ENCODE measurements around the gene B3GNT5. TPM values are rescaled to one million over a fixed set of nuclear protein-coding genes. Genes with fewer than 3 reads are reported as not detected.
"Not testable (repeated sequence)": the region's sequence is repeated elsewhere in the genome, so short reads cannot be mapped to it uniquely, and the experiment has no call there.

B3GNT5 gene
- total RNA-seq, 1 donor from 2014 or later: 19.9 TPM

DNA sequence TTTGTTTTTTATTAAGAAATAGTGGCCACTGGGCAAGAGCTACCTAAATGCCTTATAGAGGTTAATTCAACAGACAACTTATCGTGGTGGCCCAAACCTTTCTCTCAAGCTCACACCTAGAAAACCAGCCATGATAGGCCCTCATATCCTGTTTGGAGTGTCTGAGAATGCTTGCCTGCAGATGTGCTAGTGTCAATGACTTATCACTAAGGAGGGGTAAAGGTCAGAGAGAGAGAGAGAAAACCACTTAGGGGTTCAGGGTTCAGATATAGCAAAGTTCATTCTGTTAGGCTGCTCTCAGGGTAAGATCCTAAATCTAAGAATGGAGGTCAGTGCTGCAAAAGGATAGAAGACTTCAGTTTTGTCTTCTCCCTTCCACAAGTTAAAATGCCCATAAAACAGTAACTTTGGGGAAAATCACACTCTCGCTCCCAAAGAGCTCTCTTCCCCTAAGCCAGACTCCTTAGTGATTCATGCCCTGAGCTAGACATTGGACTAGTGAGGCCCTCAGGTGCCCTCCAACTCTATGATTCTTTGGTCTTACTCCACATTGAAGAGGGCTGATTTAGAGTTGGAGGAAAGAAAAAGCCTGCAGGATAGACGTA, 30.3 kb upstream of the B3GNT5 start:
- no peak overlapping the region for H3K4me3 Mint-ChIP-seq (ENCODE audit: unreplicated experiment)
- H3K9me3 Mint-ChIP-seq (ENCODE audit: low read depth): no peaks in the 10 kb centered on the region
- H3K4me1 Mint-ChIP-seq (ENCODE audit: low read depth): no peaks in the 10 kb centered on the region
- TF ChIP-seq, protein P1, sequence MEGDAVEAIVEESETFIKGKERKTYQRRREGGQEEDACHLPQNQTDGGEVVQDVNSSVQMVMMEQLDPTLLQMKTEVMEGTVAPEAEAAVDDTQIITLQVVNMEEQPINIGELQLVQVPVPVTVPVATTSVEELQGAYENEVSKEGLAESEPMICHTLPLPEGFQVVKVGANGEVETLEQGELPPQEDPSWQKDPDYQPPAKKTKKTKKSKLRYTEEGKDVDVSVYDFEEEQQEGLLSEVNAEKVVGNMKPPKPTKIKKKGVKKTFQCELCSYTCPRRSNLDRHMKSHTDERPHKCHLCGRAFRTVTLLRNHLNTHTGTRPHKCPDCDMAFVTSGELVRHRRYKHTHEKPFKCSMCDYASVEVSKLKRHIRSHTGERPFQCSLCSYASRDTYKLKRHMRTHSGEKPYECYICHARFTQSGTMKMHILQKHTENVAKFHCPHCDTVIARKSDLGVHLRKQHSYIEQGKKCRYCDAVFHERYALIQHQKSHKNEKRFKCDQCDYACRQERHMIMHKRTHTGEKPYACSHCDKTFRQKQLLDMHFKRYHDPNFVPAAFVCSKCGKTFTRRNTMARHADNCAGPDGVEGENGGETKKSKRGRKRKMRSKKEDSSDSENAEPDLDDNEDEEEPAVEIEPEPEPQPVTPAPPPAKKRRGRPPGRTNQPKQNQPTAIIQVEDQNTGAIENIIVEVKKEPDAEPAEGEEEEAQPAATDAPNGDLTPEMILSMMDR (IDR thresholded peaks at IDR 0.05): no peak
- H3K36me3 Mint-ChIP-seq (ENCODE audit: low read depth): peaks cover 2% of the 10 kb centered on the region
- H3K27ac Mint-ChIP-seq (ENCODE audit: unreplicated experiment): no peak overlapping the region
- no peak for DNase-seq (ENCODE audit: low spot score)
- H3K27me3 Mint-ChIP-seq (ENCODE audit: low read depth): peaks cover 5% of the 10 kb centered on the region

DNA sequence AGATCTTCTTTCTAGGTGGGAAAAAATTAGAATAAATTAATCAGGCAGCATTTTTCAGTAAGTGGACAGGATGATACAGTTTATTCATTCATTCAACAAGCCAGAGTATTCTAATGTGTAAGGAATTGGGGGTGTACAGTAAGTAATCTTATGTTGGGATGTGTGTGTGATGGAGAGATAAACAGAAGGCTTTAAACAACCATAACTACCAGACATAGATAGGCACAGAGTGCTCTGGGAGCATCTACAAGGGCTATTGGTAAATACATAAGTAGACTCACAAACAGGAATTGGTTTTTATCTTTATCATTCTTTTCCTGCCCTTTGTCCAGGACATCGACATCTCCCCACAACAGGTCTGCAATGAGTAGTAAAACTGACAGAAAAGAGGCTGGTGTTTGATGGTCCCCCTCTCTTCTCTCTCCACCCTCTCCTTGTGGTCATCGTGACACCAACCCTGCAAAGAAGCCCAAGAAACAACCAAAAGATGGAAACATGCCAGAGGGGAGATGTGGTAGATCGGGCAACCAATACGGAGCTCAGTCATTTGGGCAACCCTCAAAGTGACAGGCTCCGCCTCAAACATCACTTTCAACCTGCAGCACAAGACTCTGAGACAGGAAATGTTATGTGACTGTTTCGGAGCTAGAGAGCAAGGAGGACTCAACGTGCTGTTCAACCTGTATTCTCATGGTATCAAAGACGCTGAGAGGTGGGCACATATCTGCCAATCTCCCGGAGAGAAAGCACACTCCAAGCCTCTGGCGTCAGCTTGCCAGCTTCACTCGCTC, 28.7 kb upstream of the B3GNT5 start:
- H3K9me3 Mint-ChIP-seq (ENCODE audit: low read depth): no peaks in the 10 kb centered on the region
- H3K4me3 Mint-ChIP-seq (ENCODE audit: unreplicated experiment): no peak overlapping the region
- no peak for DNase-seq (ENCODE audit: low spot score)
- H3K27me3 Mint-ChIP-seq (ENCODE audit: low read depth): peaks cover under 1% of the 10 kb centered on the region
- no peaks in the 10 kb centered on the region for H3K4me1 Mint-ChIP-seq (ENCODE audit: low read depth)
- TF ChIP-seq, protein P1 (IDR thresholded peaks at IDR 0.05): no peak
- H3K27ac Mint-ChIP-seq (ENCODE audit: unreplicated experiment): no peak overlapping the region
- peaks cover 2% of the 10 kb centered on the region for H3K36me3 Mint-ChIP-seq (ENCODE audit: low read depth)

DNA sequence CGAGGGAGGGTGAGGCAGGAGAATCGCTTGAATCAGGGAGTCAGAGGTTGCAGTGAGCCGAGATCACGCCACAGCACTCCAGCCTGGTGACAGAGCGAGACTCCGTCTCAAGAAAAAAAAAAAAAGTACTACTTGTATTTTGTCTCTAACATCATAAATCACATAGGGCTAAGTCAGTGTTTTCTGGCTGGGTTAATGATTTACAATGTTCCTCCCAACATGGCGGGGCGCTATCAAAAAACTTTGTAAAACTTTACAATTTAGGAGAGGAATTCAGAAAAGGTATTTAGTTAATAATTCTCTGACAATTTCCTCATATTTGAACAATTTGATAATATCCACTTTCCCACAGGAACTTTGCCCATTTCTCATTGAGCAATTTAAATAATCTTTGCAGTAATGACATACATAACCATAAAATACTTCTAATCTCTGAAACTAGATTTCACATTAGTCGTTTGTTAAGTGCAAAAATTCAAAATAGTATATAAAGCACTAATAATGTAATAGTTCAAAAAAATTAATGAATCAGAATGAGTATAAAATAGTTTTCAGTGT, 26.6 kb upstream of the B3GNT5 start:
- Mint-ChIP-seq H3K27me3 (ENCODE audit: low read depth) (peaks cover 1% of the 10 kb centered on the region), H3K4me3 (ENCODE audit: unreplicated experiment) (no peak overlapping the region), H3K27ac (ENCODE audit: unreplicated experiment) (no peak overlapping the region), H3K9me3 (ENCODE audit: low read depth) (no peaks in the 10 kb centered on the region), H3K4me1 (ENCODE audit: low read depth) (no peaks in the 10 kb centered on the region), H3K36me3 (ENCODE audit: low read depth) (peaks cover 2% of the 10 kb centered on the region)
- TF ChIP-seq, protein P1 (IDR thresholded peaks at IDR 0.05): no peak
- DNase-seq (ENCODE audit: low spot score): no peak

DNA sequence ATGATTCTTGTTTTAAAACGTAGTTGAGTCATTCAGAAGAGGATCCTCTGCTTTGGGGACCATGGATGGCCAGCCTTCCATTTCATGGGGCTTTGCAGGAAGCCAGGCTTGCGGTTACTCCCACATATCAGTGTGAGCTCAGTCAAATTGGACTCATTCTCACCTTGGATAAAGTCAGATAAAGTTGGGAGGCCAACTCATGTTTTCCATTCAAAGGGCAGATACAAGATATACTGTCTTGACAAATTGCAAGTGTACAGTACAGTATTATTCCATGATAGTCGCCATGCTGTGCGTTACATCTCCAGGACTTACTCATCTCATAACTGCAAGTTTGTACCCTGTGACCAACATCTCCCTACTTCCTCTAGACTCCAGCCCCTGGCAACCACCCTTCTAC, 25.5 kb upstream of the B3GNT5 start:
- TF ChIP-seq, protein P1 (IDR thresholded peaks at IDR 0.05): no peak
- H3K27ac Mint-ChIP-seq (ENCODE audit: unreplicated experiment): no peak overlapping the region
- no peaks in the 10 kb centered on the region for H3K4me1 Mint-ChIP-seq (ENCODE audit: low read depth)
- peaks cover 2% of the 10 kb centered on the region for H3K36me3 Mint-ChIP-seq (ENCODE audit: low read depth)
- DNase-seq (ENCODE audit: low spot score): no peak
- no peak overlapping the region for H3K4me3 Mint-ChIP-seq (ENCODE audit: unreplicated experiment)
- H3K9me3 Mint-ChIP-seq (ENCODE audit: low read depth): no peaks in the 10 kb centered on the region
- H3K27me3 Mint-ChIP-seq (ENCODE audit: low read depth): peaks cover 1% of the 10 kb centered on the region

DNA sequence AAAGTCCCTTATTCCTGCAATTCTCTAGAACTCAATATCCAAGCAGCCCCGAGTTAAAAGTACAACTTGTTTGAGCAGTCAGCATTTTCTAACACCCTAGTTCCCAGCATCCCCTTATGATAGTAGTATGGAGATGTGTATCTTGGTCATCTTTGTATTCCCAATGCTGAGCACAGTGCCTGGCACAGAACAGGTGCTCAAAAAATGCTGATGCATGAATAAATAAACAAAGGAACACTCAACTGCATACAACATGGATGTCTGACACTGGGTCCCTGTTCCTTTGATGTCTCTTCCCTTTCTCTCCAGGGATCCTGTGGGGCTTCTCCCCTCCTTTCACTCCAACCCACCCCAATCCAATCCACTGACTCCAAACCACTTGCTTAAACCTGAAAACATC, 23.9 kb upstream of the B3GNT5 start:
- H3K27ac Mint-ChIP-seq (ENCODE audit: unreplicated experiment): no peak overlapping the region
- H3K4me3 Mint-ChIP-seq (ENCODE audit: unreplicated experiment): no peak overlapping the region
- TF ChIP-seq, protein P1 (IDR thresholded peaks at IDR 0.05): no peak
- peaks cover 2% of the 10 kb centered on the region for H3K36me3 Mint-ChIP-seq (ENCODE audit: low read depth)
- peaks cover 1% of the 10 kb centered on the region for H3K27me3 Mint-ChIP-seq (ENCODE audit: low read depth)
- no peak for DNase-seq (ENCODE audit: low spot score)
- H3K4me1 Mint-ChIP-seq (ENCODE audit: low read depth): no peaks in the 10 kb centered on the region
- H3K9me3 Mint-ChIP-seq (ENCODE audit: low read depth): no peaks in the 10 kb centered on the region

DNA sequence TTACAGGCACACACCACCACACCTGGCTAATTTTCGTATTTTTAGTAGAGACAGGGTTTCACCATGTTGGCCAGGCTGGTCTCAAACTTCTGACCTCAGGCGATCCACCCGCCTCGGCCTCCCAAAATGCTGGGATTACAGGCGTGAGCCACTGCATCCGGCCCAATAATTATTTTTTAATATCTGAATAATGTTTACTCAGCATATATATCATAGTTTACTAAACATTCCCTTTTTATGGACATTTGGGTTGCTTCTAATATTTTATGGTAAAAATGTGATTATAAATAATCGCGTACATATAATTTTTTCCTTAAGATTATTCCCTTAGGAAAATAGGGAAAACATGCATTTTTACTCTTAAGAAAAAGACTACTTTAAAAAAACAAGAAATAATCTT, 22.8 kb upstream of the B3GNT5 start:
- not testable (repeated sequence) for DNase-seq (ENCODE audit: low spot score); H3K4me1 Mint-ChIP-seq (ENCODE audit: low read depth); H3K4me3 Mint-ChIP-seq (ENCODE audit: unreplicated experiment); H3K27ac Mint-ChIP-seq (ENCODE audit: unreplicated experiment); H3K27me3 Mint-ChIP-seq (ENCODE audit: low read depth); H3K9me3 Mint-ChIP-seq (ENCODE audit: low read depth); H3K36me3 Mint-ChIP-seq (ENCODE audit: low read depth)
